ENCODE measurements around the gene VENTX. TPM values are rescaled to one million over a fixed set of nuclear protein-coding genes. Genes with fewer than 3 reads are reported as not detected.

Gene VENTX
- total RNA-seq, 4 donors from 2014 or later: 0.13 to 0.95 (median 0.82) TPM; not detected in 1

GRCh38 chr10:133270204-133270603, 32.5 kb downstream of the VENTX start:
- DNase-seq: no peak
- Histone ChIP-seq H3K27ac (no peak overlapping the region), H3K4me3 (no peak overlapping the region), H3K27me3 (peaks cover 0 to 15% (median 2%) of the 10 kb centered on the region in 4 donors), H3K36me3 (peaks cover 0 to 6% (median 0%) of the 10 kb centered on the region in 3 donors), H3K9me3 (no peaks in the 10 kb centered on the region), H3K4me1 (peaks cover 1 to 17% (median 5%) of the 10 kb centered on the region in 3 donors)
- intact Hi-C loops (cut with DNase I): no loop called here
- 85% methylated on average over 8 of the region's 20 CpGs; no CpG with 5 or more reads in 1 of the 2 donors for WGBS, 2 donors
- TF ChIP-seq CTCF (IDR thresholded peaks at IDR 0.05) (no peak), POLR2A (IDR thresholded peaks at IDR 0.05) (no peak)

- Histone ChIP-seq H3K4me3 (no peak overlapping the region), H3K36me3 (peaks cover 0 to 6% (median 0%) of the 10 kb centered on the region in 3 donors), H3K9me3 (no peaks in the 10 kb centered on the region), H3K27me3 (peaks cover 0 to 21% (median 3%) of the 10 kb centered on the region in 4 donors), H3K4me1 (peaks cover 3 to 22% (median 5%) of the 10 kb centered on the region in 3 donors), H3K27ac (no peak overlapping the region)
- no CpG with 5 or more reads among the region's 19 CpGs for WGBS, 2 donors
- intact Hi-C loops (cut with DNase I): no loop called here
- TF ChIP-seq CTCF (IDR thresholded peaks at IDR 0.05) (no peak), POLR2A (IDR thresholded peaks at IDR 0.05) (no peak)
- DNase-seq: no peak
Observed at GRCh38 chr10:133270773-133271297, 33.2 kb downstream of the VENTX start.

- H3K9me3 ChIP-seq: no peaks in the 10 kb centered on the region
- H3K4me3 ChIP-seq: no peak overlapping the region
- H3K4me1 ChIP-seq: peaks cover 9 to 31% (median 14%) of the 10 kb centered on the region in 3 donors
- no peak for DNase-seq
- no peak overlapping the region for H3K27ac ChIP-seq
- TF ChIP-seq POLR2A (IDR thresholded peaks at IDR 0.05) (no peak), CTCF (IDR thresholded peaks at IDR 0.05) (no peak)
- intact Hi-C loops (cut with DNase I): no loop called here
- peaks cover 0 to 6% (median 0%) of the 10 kb centered on the region in 3 donors for H3K36me3 ChIP-seq
- peaks cover 0 to 30% (median 6%) of the 10 kb centered on the region in 4 donors for H3K27me3 ChIP-seq
- WGBS, 2 donors: 0 to 55% methylated on average over 1 to 9 of the region's 35 CpGs
Observed at GRCh38 chr10:133271521-133272300, 34.1 kb downstream of the VENTX start.

GRCh38 chr10:133272301-133272963, 34.8 kb downstream of the VENTX start:
- WGBS, 2 donors: 69% methylated on average over 7 of the region's 29 CpGs; no CpG with 5 or more reads in 1 of the 2 donors
- H3K4me1 ChIP-seq: peaks cover 13 to 38% (median 20%) of the 10 kb centered on the region in 3 donors
- DNase-seq: no peak

More at GRCh38 chr10:133272301-133272963, 34.8 kb downstream of the VENTX start:
- intact Hi-C loops (cut with DNase I): no loop called here
- no peak for TF ChIP-seq POLR2A (IDR thresholded peaks at IDR 0.05)
- no peak for TF ChIP-seq CTCF (IDR thresholded peaks at IDR 0.05)
- Histone ChIP-seq H3K27ac (no peak overlapping the region), H3K4me3 (no peak overlapping the region), H3K27me3 (peaks cover 0 to 37% (median 6%) of the 10 kb centered on the region in 4 donors), H3K36me3 (peaks cover 0 to 6% (median 0%) of the 10 kb centered on the region in 3 donors), H3K9me3 (no peaks in the 10 kb centered on the region)
